HepG2 (cell line): ENCODE data around the gene NUTF2. TPM values are rescaled to one million over a fixed set of nuclear protein-coding genes. Genes with fewer than 3 reads are reported as not detected.

Experiments used
- FOXC1 ChIP-seq: sonication (generic); formaldehyde crosslinking; IDR thresholded peaks from 2 replicates; pipeline ENCODE4 v1.8.0; 2022; ENCODE audit warnings: mild to moderate bottlenecking, missing genetic modification reagents, borderline replicate concordance
- GLMP ChIP-seq: sonication (generic); formaldehyde crosslinking; IDR thresholded peaks from 2 replicates; pipeline ENCODE4 v1.9.0; 2021; ENCODE audit warnings: missing genetic modification reagents, mild to moderate bottlenecking, borderline replicate concordance
- KAT7 ChIP-seq: IDR thresholded peaks from 2 replicates; pipeline ENCODE4 v1.6.1; 2018; ENCODE audit warnings: borderline replicate concordance, missing compliant biosample characterization
- MTERF4 ChIP-seq: sonication (generic); formaldehyde crosslinking; IDR thresholded peaks from 2 replicates; pipeline ENCODE4 v1.8.0; 2023; ENCODE audit warnings: mild to moderate bottlenecking, missing genetic modification reagents
- NFIB ChIP-seq: sonication (generic); formaldehyde crosslinking; IDR thresholded peaks from 2 replicates; pipeline ENCODE4 v1.9.0; 2021; ENCODE audit warnings: missing genetic modification reagents, mild to moderate bottlenecking, borderline replicate concordance
- NFIC ChIP-seq: IDR thresholded peaks from 2 replicates; pipeline ENCODE4 v1.6.1; 2012; ENCODE audit warnings: mild to moderate bottlenecking, low read length, inconsistent platforms
- PRDM15 ChIP-seq: sonication (generic); formaldehyde crosslinking; IDR thresholded peaks from 2 replicates; pipeline ENCODE4 v1.4.0; 2020; ENCODE audit warnings: missing genetic modification reagents
- RBM22 ChIP-seq: fragments of 200-400 bp; formaldehyde crosslinking; optimal IDR thresholded peaks from 2 replicates; pipeline ENCODE3; 2017; ENCODE audit warnings: mild to moderate bottlenecking, low read length, moderate library complexity
- RFX1 ChIP-seq: fragments of 450-650 bp; IDR thresholded peaks from 2 replicates; pipeline ENCODE4 v1.6.1; 2017
- SRY ChIP-seq: sonication (generic); formaldehyde crosslinking; IDR thresholded peaks from 2 replicates; pipeline ENCODE4 v1.8.0; 2022; ENCODE audit warnings: mild to moderate bottlenecking, missing genetic modification reagents
- SYNCRIP ChIP-seq: fragments of 200-400 bp; formaldehyde crosslinking; IDR thresholded peaks from 2 replicates; pipeline ENCODE4 v1.6.1; 2018; ENCODE audit warnings: mild to moderate bottlenecking, low read depth, low read length; ENCODE audit not compliant: insufficient read depth
- U2AF2 ChIP-seq: fragments of 200-400 bp; formaldehyde crosslinking; IDR thresholded peaks from 2 replicates; pipeline ENCODE4 v1.6.1; 2017; ENCODE audit warnings: low read depth, mild to moderate bottlenecking, low read length
- ZBTB38 ChIP-seq: sonication (generic); formaldehyde crosslinking; IDR thresholded peaks from 2 replicates; pipeline ENCODE4 v1.5.1; 2020; ENCODE audit warnings: mild to moderate bottlenecking, missing genetic modification reagents
- ZFP36 ChIP-seq: fragments of 150-350 bp; IDR thresholded peaks from 2 replicates; pipeline ENCODE4 v1.6.1; 2018; ENCODE audit warnings: borderline replicate concordance, low read length, low read depth; ENCODE audit not compliant: partially characterized antibody
- ZFP91 ChIP-seq: sonication (generic); formaldehyde crosslinking; IDR thresholded peaks from 2 replicates; pipeline ENCODE4 v1.9.0; 2022; ENCODE audit warnings: missing genetic modification reagents, mild to moderate bottlenecking, borderline replicate concordance
- ZMYM3 ChIP-seq: sonication (generic); formaldehyde crosslinking; IDR thresholded peaks from 2 replicates; pipeline ENCODE4 v1.5.1; 2020; ENCODE audit warnings: mild to moderate bottlenecking, missing genetic modification reagents
- ZNF282 ChIP-seq: fragments of 450-650 bp; IDR thresholded peaks from 2 replicates; pipeline ENCODE4 v1.6.1; 2018; ENCODE audit not compliant: partially characterized antibody
- ZNF350 ChIP-seq: sonication (generic); formaldehyde crosslinking; IDR thresholded peaks from 2 replicates; pipeline ENCODE4 v1.4.0; 2020; ENCODE audit warnings: mild to moderate bottlenecking, low read depth, missing genetic modification reagents, borderline replicate concordance
- ZNF510 ChIP-seq: sonication (generic); formaldehyde crosslinking; IDR thresholded peaks from 2 replicates; pipeline ENCODE4 v1.4.0; 2020; ENCODE audit warnings: low read depth, mild to moderate bottlenecking, missing genetic modification reagents
- ZNF704 ChIP-seq: sonication (generic); formaldehyde crosslinking; IDR thresholded peaks from 2 replicates; pipeline ENCODE4 v1.8.1; 2023; ENCODE audit warnings: mild to moderate bottlenecking, inconsistent platforms, moderate library complexity, missing genetic modification reagents, borderline replicate concordance
- ZNF75D ChIP-seq: sonication (generic); formaldehyde crosslinking; IDR thresholded peaks from 2 replicates; pipeline ENCODE4 v1.8.1; 2023; ENCODE audit warnings: missing genetic modification reagents, mild to moderate bottlenecking, borderline replicate concordance
- polyA plus RNA-seq, 8 experiments: library from polyadenylated mRNA; depleted of rRNA in 3 of 8; stranded (reverse) in 7 of 8; unstranded in 1 of 8; fragments of >200 nt; fragmentation: Illumina TruSeq in 4 of 8; extraction: Trizol in 4 of 8; gene quantifications; 2 replicates each; pipeline versions ENCODE4 v1.2.1 to v1.2.3, GENCODE V29; 2011 to 2016; ENCODE audit warnings: low read depth in 4 of 8, missing spikeins in 1 of 8, mixed read lengths in 1 of 8; ENCODE audit not compliant: insufficient read depth in 1 of 8
- total RNA-seq, 5 experiments: library from RNA; depleted of rRNA; stranded (reverse); fragments of >200 nt; fragmentation: Illumina TruSeq; extraction: Trizol; gene quantifications; 2 replicates each; pipeline ENCODE4 v1.2.3, GENCODE V29; 2016; ENCODE audit warnings: low read depth in 1 of 5

Gene NUTF2
- total and polyA plus RNA-seq, 2 of the 13 experiments (the other 11 are each of a cell fraction or from before 2014, with no cell fraction given) = 168 to 214 TPM

GRCh38 chr16:67805718-67806427, 40.9 kb upstream of the NUTF2 start (continued):
- TF ChIP-seq GLMP (CRISPR knock-in tag) = no peak
- TF ChIP-seq NFIB = no peak
- TF ChIP-seq ZNF75D (CRISPR knock-in tag) = no peak
- TF ChIP-seq ZFP91 (CRISPR knock-in tag) = no peak
- no peak for TF ChIP-seq NFIC
- TF ChIP-seq KAT7 (CRISPR knock-in tag) = no peak
- TF ChIP-seq U2AF2 = no peak
- TF ChIP-seq FOXC1 (CRISPR knock-in tag) = no peak
- no peak for TF ChIP-seq SYNCRIP
- no peak for TF ChIP-seq ZNF350 (CRISPR knock-in tag)
- TF ChIP-seq RFX1 = no peak
- TF ChIP-seq ZBTB38 (CRISPR knock-in tag) = no peak
- TF ChIP-seq ZFP36 = no peak
- no peak for TF ChIP-seq ZNF282
- no peak for TF ChIP-seq SRY (CRISPR knock-in tag)
- no peak for TF ChIP-seq ZNF510 (CRISPR knock-in tag)
- no peak for TF ChIP-seq RBM22
- TF ChIP-seq PRDM15 (CRISPR knock-in tag) = no peak
- no peak for TF ChIP-seq ZMYM3
- TF ChIP-seq ZNF704 (CRISPR knock-in tag) = no peak
- TF ChIP-seq MTERF4 (CRISPR knock-in tag) = no peak; the same call in 1 of the 2 replicates
